ENCODE results near the gene CMTM8. TPM values are rescaled to one million over a fixed set of nuclear protein-coding genes. Genes with fewer than 3 reads are reported as not detected.
A peak's percentile ranks its signal among the peaks of the same experiment; 100 is the strongest.
"Not testable (repeated sequence)": the region's sequence is repeated elsewhere in the genome, so short reads cannot be mapped to it uniquely, and the experiment has no call there.

The CMTM8 gene
- polyA plus RNA-seq, 4 donors = 5.4 to 41.3 (median 8.0) TPM

DNA sequence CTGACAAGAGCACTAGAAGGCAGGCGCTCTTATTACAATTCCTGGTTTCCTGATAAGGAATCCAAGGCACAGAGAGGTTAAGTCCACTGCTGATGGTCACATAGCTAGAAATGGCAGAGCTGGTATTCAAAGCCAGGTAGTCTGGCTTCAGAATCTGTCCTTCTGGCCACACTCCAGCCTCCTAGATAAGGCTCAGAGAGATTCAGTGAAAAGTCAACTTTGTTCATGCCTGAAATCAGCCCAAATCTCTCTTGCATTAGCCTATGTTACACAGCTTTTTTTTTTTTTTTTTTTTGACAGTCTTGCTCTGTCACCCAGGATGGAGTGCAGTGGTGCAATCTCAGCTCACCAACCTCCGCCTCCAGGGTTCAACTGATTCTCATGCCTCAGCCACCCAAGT, 21.1 kb upstream of the CMTM8 start:
- Histone ChIP-seq H3K36me3 (ENCODE audit: control insufficient read depth in 3 of 3, insufficient read depth in 2 of 3, low read depth in 1 of 3, low read length in 3 of 3) (no peaks in the 10 kb centered on the region), H3K4me1 (ENCODE audit: control insufficient read depth in 3 of 3, insufficient read depth in 2 of 3, low read depth in 1 of 3, low read length in 2 of 3) (peaks cover 0 to 9% (median 0%) of the 10 kb centered on the region in 3 donors), H3K27ac (ENCODE audit: low read depth in 1 of 3, low read length in 2 of 3) (no peak overlapping the region), H3K27me3 (ENCODE audit: control insufficient read depth in 3 of 3, insufficient read depth in 3 of 3, low read length in 3 of 3) (peaks cover 0 to 2% (median 0%) of the 10 kb centered on the region in 3 donors), H3K4me3 (ENCODE audit: low read depth in 1 of 3, low read length in 3 of 3) (no peak overlapping the region), H3K9me3 (ENCODE audit: control insufficient read depth in 2 of 2, insufficient read depth in 1 of 2, low read depth in 1 of 2, low read length in 1 of 2) (peaks cover 0 to 6% of the 10 kb centered on the region in 2 donors)
- 85 to 93% (median 89%) methylated on average over 2 of the region's 2 CpGs for WGBS, 3 donors
- DNase-seq = no peak
- FAIRE-seq = no peak

- H3K27me3 ChIP-seq (ENCODE audit: control insufficient read depth in 3 of 3, insufficient read depth in 3 of 3, low read length in 3 of 3) = peaks cover 0 to 2% (median 0%) of the 10 kb centered on the region in 3 donors
- FAIRE-seq = no peak
These were observed 18.9 kb upstream of the CMTM8 start for GRCh38 chr3:32219537-32219936.

GRCh38 chr3:32220006-32220405, 18.5 kb upstream of the CMTM8 start:
- DNase-seq (no peak), FAIRE-seq (no peak)
- Histone ChIP-seq H3K4me3 (ENCODE audit: low read depth in 1 of 3, low read length in 3 of 3) (no peak overlapping the region), H3K27me3 (ENCODE audit: control insufficient read depth in 3 of 3, insufficient read depth in 3 of 3, low read length in 3 of 3) (peaks cover 0 to 2% (median 0%) of the 10 kb centered on the region in 3 donors), H3K4me1 (ENCODE audit: control insufficient read depth in 3 of 3, insufficient read depth in 2 of 3, low read depth in 1 of 3, low read length in 2 of 3) (peaks cover 0 to 9% (median 0%) of the 10 kb centered on the region in 3 donors), H3K27ac (ENCODE audit: low read depth in 1 of 3, low read length in 2 of 3) (no peak overlapping the region), H3K9me3 (ENCODE audit: control insufficient read depth in 2 of 2, insufficient read depth in 1 of 2, low read depth in 1 of 2, low read length in 1 of 2) (peaks cover 0 to 6% of the 10 kb centered on the region in 2 donors), H3K36me3 (ENCODE audit: control insufficient read depth in 3 of 3, insufficient read depth in 2 of 3, low read depth in 1 of 3, low read length in 3 of 3) (no peaks in the 10 kb centered on the region)
- 94 to 100% (median 96%) methylated on average over 1 of the region's 1 CpG for WGBS, 3 donors

More at GRCh38 chr3:32219537-32219936, 18.9 kb upstream of the CMTM8 start:
- H3K9me3 ChIP-seq (ENCODE audit: control insufficient read depth in 2 of 2, insufficient read depth in 1 of 2, low read depth in 1 of 2, low read length in 1 of 2) = peaks cover 0 to 6% of the 10 kb centered on the region in 2 donors
- H3K27ac ChIP-seq (ENCODE audit: low read depth in 1 of 3, low read length in 2 of 3) = no peak overlapping the region
- DNase-seq = no peak
- WGBS, 3 donors = 81 to 96% (median 91%) methylated on average over 4 of the region's 4 CpGs
- H3K4me3 ChIP-seq (ENCODE audit: low read depth in 1 of 3, low read length in 3 of 3) = no peak overlapping the region
- H3K36me3 ChIP-seq (ENCODE audit: control insufficient read depth in 3 of 3, insufficient read depth in 2 of 3, low read depth in 1 of 3, low read length in 3 of 3) = no peaks in the 10 kb centered on the region
- peaks cover 0 to 9% (median 0%) of the 10 kb centered on the region in 3 donors for H3K4me1 ChIP-seq (ENCODE audit: control insufficient read depth in 3 of 3, insufficient read depth in 2 of 3, low read depth in 1 of 3, low read length in 2 of 3)

- no peak for FAIRE-seq
These were observed 15.5 kb upstream of the CMTM8 start for GRCh38 chr3:32222950-32223349.

DNA sequence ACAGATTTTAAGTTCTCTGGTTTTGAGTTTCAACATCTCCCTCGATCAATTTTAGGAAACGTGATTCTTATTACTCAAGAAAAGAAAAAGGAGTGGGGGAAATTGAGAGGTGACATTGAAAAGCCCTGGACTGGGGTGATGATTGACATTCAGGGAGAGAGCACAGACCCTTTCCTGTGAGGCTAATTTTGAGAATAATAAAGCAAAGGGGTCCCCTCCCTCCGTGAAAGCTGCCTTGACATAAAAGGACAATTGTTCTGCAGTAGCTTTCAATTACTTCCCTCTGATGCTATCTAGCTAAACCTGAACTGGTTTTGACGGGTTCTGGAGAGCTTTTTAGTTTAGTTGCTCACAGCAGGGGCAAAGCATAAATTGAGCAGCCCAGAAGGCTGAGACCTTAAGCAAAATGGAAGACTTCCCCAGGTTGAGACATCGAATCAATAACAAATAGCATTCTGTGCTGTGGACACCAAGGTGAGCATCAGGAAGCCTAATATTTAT, 14.4 kb upstream of the CMTM8 start:
- FAIRE-seq = no peak
- H3K4me3 ChIP-seq (ENCODE audit: low read depth in 1 of 3, low read length in 3 of 3) = no peak overlapping the region
- peaks cover 0 to 10% of the 10 kb centered on the region in 2 donors for H3K9me3 ChIP-seq (ENCODE audit: control insufficient read depth in 2 of 2, insufficient read depth in 1 of 2, low read depth in 1 of 2, low read length in 1 of 2)
- H3K36me3 ChIP-seq (ENCODE audit: control insufficient read depth in 3 of 3, insufficient read depth in 2 of 3, low read depth in 1 of 3, low read length in 3 of 3) = no peaks in the 10 kb centered on the region
- 57 to 60% (median 59%) methylated on average over 5 of the region's 5 CpGs for WGBS, 3 donors
- no peaks in the 10 kb centered on the region for H3K4me1 ChIP-seq (ENCODE audit: control insufficient read depth in 3 of 3, insufficient read depth in 2 of 3, low read depth in 1 of 3, low read length in 2 of 3)
- H3K27ac ChIP-seq (ENCODE audit: low read depth in 1 of 3, low read length in 2 of 3) = no peak overlapping the region
- DNase-seq = no peak
- peaks cover 0 to 2% (median 0%) of the 10 kb centered on the region in 3 donors for H3K27me3 ChIP-seq (ENCODE audit: control insufficient read depth in 3 of 3, insufficient read depth in 3 of 3, low read length in 3 of 3)

More at GRCh38 chr3:32222950-32223349, 15.5 kb upstream of the CMTM8 start:
- DNase-seq = no peak
- Histone ChIP-seq H3K4me1 (ENCODE audit: control insufficient read depth in 3 of 3, insufficient read depth in 2 of 3, low read depth in 1 of 3, low read length in 2 of 3) (no peaks in the 10 kb centered on the region), H3K36me3 (ENCODE audit: control insufficient read depth in 3 of 3, insufficient read depth in 2 of 3, low read depth in 1 of 3, low read length in 3 of 3) (no peaks in the 10 kb centered on the region), H3K9me3 (ENCODE audit: control insufficient read depth in 2 of 2, insufficient read depth in 1 of 2, low read depth in 1 of 2, low read length in 1 of 2) (peaks cover 0 to 10% of the 10 kb centered on the region in 2 donors), H3K27me3 (ENCODE audit: control insufficient read depth in 3 of 3, insufficient read depth in 3 of 3, low read length in 3 of 3) (peaks cover 0 to 2% (median 0%) of the 10 kb centered on the region in 3 donors), H3K4me3 (ENCODE audit: low read depth in 1 of 3, low read length in 3 of 3) (no peak overlapping the region), H3K27ac (ENCODE audit: low read depth in 1 of 3, low read length in 2 of 3) (no peak overlapping the region)
- 88 to 93% (median 89%) methylated on average over 3 of the region's 3 CpGs for WGBS, 3 donors

- peaks cover 0 to 4% of the 10 kb centered on the region in 2 donors for H3K9me3 ChIP-seq (ENCODE audit: control insufficient read depth in 2 of 2, insufficient read depth in 1 of 2, low read depth in 1 of 2, low read length in 1 of 2)
- no peak for FAIRE-seq
- H3K4me1 ChIP-seq (ENCODE audit: control insufficient read depth in 3 of 3, insufficient read depth in 2 of 3, low read depth in 1 of 3, low read length in 2 of 3) = no peaks in the 10 kb centered on the region
- H3K27ac ChIP-seq (ENCODE audit: low read depth in 1 of 3, low read length in 2 of 3) = no peak overlapping the region
- H3K4me3 ChIP-seq (ENCODE audit: low read depth in 1 of 3, low read length in 3 of 3) = no peak overlapping the region
- H3K36me3 ChIP-seq (ENCODE audit: control insufficient read depth in 3 of 3, insufficient read depth in 2 of 3, low read depth in 1 of 3, low read length in 3 of 3) = no peaks in the 10 kb centered on the region
- H3K27me3 ChIP-seq (ENCODE audit: control insufficient read depth in 3 of 3, insufficient read depth in 3 of 3, low read length in 3 of 3) = no peaks in the 10 kb centered on the region
- 37 to 64% (median 55%) methylated on average over 2 of the region's 2 CpGs for WGBS, 3 donors
- DNase-seq = peak in 1 of 2 donors; percentile 39
These were observed 11.5 kb upstream of the CMTM8 start for GRCh38 chr3:32226875-32227500.

DNA sequence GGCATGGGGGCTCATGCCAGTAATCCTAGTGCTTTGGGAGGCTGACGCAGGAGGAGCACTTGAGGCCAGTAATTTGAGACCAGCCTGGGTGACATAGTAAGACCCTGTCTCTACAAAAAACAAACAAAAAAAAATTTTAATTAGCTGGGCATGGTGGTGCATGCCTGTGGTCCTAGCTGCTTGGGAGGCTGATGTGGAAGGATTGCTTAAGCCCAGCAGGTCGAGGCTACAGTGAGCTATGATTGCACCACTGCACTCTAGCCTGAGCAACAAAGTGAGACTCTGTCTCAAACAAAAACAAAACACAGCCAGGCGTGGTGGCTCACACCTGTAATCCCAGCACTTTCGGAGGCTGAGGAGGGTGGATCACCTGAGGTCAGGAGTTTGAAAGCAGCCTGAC, 9.7 kb upstream of the CMTM8 start:
- FAIRE-seq; H3K27ac ChIP-seq (ENCODE audit: low read depth in 1 of 3, low read length in 2 of 3); H3K9me3 ChIP-seq (ENCODE audit: control insufficient read depth in 2 of 2, insufficient read depth in 1 of 2, low read depth in 1 of 2, low read length in 1 of 2); DNase-seq; H3K27me3 ChIP-seq (ENCODE audit: control insufficient read depth in 3 of 3, insufficient read depth in 3 of 3, low read length in 3 of 3); H3K4me1 ChIP-seq (ENCODE audit: control insufficient read depth in 3 of 3, insufficient read depth in 2 of 3, low read depth in 1 of 3, low read length in 2 of 3); H3K36me3 ChIP-seq (ENCODE audit: control insufficient read depth in 3 of 3, insufficient read depth in 2 of 3, low read depth in 1 of 3, low read length in 3 of 3); H3K4me3 ChIP-seq (ENCODE audit: low read depth in 1 of 3, low read length in 3 of 3): not testable (repeated sequence)
- 81 to 88% (median 87%) methylated on average over 4 of the region's 4 CpGs for WGBS, 3 donors

DNA sequence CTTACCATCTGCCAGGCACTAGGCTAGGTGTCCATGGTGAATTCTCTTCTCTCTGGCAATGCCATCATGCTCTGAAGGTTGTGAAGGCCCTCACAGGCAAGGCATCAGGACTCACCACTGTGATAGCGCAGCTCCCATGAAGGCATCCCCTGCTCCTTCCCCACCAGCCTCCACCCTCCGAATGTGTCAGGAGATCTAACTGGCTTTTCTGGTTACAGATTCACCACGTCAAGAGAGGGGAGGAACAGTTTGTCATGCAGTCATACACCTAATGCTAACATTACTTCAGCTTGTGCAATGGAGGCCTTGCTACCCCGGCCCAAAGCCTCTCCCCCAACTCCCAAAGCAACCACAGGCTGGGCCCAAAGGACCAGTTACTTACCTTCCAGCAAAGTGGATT, 8.9 kb upstream of the CMTM8 start:
- H3K27me3 ChIP-seq (ENCODE audit: control insufficient read depth in 3 of 3, insufficient read depth in 3 of 3, low read length in 3 of 3) = no peaks in the 10 kb centered on the region
- H3K27ac ChIP-seq (ENCODE audit: low read depth in 1 of 3, low read length in 2 of 3) = no peak overlapping the region
- no peak overlapping the region for H3K4me3 ChIP-seq (ENCODE audit: low read depth in 1 of 3, low read length in 3 of 3)
- H3K4me1 ChIP-seq (ENCODE audit: control insufficient read depth in 3 of 3, insufficient read depth in 2 of 3, low read depth in 1 of 3, low read length in 2 of 3) = no peaks in the 10 kb centered on the region
- WGBS, 3 donors = 86 to 90% (median 88%) methylated on average over 4 of the region's 4 CpGs
- no peak for FAIRE-seq
- peaks cover 0 to 4% of the 10 kb centered on the region in 2 donors for H3K9me3 ChIP-seq (ENCODE audit: control insufficient read depth in 2 of 2, insufficient read depth in 1 of 2, low read depth in 1 of 2, low read length in 1 of 2)
- no peak for DNase-seq
- no peaks in the 10 kb centered on the region for H3K36me3 ChIP-seq (ENCODE audit: control insufficient read depth in 3 of 3, insufficient read depth in 2 of 3, low read depth in 1 of 3, low read length in 3 of 3)

All from small intestine (tissue), 7 donors.